Occipital lobe (tissue), 2 donors: ENCODE measurements around the gene POC1A. TPM values are rescaled to one million over a fixed set of nuclear protein-coding genes. Genes with fewer than 3 reads are reported as not detected.

Source experiments
- DNase-seq: peaks from one replicate; lab custom pipeline; 2025; lab: John Stamatoyannopoulos, UW
- total RNA-seq: library from RNA; depleted of rRNA; stranded (reverse); fragments of >200 nt; gene quantifications from one replicate; pipeline ENCODE4 v1.2.3, GENCODE V29; 2014

Gene POC1A
- total RNA-seq, 1 donor from 2014 or later: 3.1 TPM

DNA sequence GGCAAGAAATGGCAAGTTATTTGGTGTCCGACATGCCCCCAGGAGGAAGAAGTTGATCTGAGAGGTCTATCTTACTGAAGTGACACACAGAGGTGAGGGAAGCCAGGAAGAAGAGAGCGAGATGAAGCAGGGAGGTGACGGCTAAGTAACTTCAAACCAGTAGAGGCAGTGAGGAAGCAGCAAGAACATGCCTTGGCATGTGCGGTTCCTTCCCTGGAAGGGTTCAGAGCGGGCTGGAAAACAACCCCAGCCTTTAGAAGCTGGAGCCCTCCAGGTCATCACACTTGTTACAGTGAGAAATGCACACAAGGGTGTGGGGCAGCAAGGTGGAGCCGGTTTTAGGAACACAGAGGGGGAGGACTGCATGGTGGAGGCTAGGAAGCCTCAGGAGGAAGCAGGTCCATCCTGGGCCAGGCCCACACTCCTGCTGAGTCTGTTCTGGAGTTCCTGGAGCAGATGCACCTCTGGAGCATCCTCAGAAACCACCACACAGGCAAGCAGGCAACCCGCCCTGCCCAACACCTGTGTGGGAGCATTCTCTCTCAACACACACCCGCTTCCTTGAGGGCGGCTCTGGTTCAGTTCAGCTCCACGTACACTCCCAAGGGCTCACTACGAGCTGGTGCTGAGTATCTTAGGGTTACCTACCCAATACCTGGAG is 47.1 kb downstream of the POC1A start:
- no peak for DNase-seq

DNA sequence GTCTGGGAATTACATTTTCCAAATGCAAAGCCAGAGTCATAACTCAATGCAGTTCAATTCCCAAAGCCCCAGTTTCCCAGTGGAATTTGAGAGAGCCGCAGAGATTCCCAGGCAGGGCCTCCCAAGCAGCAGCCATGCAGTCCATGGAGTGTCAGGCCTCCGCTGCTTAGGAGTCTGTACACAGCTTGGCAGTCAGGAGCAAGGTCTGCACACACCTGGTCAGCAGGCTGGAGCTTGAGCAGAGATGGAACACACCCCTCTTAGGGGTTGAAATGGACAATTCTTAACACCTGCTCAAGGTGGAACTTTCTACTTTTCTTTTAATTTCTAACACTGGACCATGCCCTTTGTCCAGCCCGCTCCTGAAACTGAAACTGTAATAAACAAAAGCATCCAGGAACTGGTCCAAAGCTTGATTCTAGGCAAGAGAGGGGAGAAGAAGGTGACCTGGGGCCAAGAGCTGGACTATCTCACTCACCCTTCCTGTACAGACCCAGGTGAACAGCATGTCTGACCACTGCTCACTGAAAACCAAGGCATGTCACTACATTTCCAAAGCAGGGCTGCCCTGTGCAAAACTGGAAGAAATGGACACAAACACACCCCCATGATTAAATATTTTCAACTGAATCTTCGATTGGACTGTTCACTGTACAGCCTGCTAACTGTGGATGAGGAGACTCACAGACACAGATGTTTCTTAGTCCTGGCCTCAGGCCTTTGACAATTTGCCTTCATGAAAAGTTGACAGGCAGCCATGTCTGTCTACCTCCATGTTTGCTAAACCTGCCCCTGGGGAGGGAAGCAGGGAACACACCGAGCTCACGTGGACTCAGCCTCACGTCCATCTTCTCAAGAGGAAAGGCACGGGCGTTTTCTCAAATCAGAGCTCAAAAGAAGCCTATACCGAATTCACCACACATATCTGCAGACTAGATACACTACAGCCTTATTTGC is 49.3 kb downstream of the POC1A start:
- no peak for DNase-seq

DNA sequence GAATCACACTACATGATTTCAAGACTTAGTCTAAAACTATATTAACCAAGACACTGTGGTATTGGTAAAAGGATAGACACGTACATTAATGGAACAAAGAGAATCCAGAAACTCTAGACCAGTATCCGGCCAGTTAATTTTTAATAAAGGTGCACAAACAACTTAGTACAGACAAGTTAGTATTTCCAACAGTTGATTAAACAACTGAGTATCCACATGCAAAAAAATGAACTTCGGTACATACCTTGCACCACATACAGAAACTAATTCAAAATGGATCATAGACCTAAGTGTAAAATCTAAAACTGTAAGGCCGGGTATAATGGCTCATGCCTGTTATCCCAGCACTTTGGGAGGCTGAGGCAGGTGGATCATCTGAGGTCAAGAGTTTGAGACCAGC is 51.3 kb downstream of the POC1A start:
- no peak for DNase-seq

DNA sequence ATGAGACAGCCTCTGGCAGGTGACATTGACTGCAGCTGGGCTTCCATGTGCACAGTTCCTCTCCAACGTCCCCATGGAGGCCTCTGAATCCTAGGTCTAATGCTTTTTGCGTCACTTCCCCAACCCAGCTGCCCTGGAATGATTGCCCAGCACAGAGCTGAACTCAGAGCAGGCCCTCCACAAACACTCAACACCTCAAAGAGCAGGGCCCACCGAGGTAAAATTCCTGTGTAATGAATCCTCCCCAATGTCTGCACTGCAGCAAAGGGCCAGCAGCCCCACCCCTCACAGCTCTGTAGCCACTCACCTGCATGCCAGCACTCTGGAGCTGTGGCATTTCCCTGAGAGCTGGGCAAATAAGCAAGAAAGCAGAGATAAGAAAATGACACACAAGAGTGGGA is 55.2 kb downstream of the POC1A start:
- DNase-seq: no peak

DNA sequence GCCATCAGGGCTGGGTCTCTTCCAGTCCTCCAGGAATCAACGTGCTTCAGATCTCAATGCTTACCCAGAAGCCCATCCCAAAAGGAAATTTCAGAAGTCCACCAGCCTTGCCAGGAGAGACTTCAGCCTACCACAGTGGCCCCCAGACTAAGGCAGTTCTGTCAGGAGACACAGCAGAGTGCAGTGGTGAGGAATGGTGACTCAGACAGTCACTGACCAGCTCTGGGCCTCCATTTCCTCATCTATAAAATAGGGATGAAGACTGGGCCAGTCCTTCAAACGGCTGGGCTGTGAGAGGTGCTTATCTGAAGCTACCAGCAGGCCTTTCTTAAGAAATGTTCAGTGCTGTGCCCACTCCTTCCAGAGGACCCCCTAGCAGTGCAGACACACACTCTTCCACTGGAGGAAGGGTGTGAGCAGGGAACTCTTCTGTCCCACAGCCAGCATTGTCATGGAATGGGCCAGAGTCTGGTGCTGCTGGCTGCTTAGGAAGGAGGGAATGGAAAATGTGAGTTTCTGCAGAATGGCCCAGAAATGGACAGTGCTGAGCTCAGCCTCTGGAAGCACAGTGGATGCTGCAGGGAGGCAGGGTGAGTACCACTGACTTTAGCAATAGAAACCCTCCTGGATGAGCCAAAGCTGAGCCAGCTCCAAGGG is 56.2 kb downstream of the POC1A start:
- DNase-seq: no peak

DNA sequence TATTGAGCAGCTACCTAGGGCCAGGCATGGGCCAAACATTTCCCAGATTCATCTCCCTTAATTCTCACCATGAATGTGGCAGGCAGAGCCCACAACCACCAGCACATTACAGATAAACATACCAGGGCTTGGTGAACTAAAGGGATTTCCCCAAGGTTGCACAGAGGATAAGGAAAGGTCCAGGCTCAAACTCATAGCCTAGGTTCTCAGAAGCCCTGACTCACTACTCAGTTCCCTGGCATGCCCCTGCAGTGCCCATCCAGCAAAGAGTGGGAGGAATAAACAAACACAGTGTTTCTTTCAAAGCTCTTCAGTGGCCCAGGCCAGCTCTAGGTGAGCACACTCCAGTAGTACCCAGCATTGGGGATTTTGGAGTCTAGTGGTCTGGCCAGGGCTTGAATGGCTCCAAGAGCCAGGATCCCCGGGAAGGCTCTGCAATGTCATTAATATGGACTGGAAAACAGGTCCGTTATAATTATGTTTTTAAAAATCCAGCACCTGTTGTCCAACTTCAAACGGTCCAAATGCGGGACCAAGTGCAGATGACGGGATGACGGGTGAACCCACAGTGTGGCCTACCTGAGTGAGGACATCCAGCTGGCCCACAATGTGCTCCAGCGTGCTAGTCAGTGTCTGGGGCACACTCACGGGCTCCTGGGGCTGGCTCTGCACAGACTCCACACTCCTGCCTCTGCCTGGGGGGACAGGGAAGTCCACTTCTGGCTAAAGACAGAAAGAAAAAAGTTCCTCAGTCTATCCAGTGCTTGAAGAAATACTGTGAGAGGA is 58.0 kb downstream of the POC1A start:
- no peak for DNase-seq

DNA sequence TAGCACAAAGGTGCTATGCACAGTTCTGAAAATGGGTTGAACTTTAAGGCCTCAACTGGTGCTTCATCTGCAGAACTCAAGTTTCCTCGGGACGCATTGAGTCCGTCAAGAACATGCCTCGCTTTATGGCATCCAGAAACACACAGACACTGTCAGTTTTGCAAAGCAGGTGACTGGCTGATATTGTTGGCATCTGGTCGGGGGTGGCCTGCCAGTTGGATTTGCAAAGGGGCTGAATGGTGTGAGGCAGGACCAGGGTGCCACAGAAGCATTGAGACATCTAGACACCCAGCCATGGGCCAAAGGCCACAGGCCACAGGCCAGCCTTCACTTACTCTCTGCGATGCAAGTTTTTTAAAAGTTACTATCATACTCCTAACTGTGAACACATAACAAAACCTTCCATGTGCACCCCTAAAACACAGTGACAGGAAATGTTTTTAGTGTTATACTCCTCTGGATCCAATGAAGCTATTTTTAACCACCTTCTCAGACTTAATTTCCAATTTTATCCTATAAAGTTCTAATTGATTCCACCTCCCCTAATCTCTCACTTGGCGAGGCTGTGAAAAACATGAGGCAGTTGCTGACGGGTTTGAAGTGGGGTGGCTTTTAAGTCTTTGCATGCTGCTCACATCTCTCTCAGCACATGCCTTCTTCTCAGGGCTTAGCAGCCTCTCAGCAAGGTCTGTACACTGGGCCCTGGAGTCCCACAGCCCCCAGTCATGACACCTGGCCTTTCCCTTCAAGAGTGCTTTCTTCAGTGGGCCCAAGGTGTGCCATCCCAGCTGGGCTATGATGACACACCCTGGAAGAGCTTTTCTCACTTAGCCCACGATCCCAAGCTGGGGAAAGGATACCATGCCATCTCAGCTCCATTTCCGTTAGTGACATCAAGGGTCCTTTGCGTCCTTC is 59.4 kb downstream of the POC1A start:
- DNase-seq: no peak

DNA sequence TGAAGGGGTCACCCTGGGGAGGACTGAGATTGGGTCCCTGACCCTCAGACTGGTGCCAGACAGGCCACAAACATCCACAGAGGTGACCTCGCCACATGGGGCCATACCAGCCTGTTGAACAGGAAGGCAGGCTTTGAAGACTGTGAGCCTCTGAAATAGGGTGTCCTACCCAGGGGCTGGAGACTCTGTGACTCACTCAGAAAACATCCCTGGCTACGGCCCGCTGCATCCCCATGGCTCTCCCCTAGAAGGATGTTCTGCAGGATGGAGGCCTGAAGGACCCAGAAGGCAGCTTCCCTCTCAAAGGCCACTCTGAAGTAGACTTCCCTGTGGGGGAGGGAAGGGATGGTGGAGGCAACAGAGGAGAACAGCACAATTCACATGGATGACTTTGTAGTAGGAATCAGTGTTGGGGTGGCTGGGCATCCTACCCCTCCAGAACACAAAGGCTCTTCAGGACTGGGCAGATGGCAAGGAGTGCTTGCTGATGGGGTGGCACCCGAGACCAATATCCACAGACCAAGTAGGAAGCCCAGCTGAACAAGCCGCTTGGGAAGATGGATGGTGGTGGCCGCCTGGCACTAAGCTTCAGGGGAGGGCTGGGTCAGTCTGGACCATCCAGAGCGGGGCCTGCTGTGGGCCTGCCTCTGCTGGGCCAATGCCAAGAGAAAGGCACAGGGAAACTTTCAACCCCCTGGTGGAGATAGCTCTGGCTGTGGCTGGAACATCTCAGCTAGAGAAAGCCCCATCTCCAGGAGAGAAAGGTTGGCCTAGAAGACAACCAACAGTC is 60.3 kb downstream of the POC1A start:
- no peak for DNase-seq

DNA sequence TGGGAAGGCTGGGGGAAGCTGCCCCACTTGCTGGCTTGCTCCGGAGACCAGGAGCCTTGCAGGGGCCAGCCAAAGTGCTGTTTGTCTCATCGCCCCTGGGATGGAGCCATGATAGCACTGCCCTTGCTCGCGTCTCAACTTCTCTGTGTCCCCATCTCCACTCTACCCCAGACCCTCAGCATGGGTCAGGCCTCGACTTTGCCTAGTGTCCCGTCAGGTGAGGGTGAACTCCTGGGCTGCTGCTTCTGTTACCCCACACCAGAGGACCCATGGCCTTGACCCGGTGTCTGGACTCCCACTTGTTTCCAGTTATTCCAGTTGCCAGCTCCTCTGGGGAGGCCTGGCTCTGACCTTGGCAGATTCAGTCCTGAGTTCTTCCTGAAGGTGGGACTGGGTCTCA is 61.3 kb downstream of the POC1A start:
- no peak for DNase-seq

DNA sequence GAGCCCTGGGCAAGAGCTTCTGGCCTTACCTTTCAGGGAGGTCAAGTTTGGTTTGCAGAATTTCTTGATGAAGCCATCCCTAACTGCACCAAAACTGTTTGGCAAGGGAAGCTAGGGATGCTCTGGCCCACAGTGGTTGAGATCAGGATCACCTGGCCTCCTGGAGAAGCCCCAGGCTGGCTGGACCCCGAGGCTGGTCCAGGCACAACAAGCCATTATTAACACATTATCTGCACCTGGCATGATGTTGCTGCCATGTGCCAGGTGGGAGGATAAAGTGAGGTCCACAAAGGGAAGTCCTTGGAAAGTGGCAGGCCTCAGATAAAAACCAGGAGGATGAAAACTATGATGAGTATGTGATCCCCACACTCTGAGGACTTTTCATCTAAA is 62.0 kb downstream of the POC1A start:
- DNase-seq: no peak

DNA sequence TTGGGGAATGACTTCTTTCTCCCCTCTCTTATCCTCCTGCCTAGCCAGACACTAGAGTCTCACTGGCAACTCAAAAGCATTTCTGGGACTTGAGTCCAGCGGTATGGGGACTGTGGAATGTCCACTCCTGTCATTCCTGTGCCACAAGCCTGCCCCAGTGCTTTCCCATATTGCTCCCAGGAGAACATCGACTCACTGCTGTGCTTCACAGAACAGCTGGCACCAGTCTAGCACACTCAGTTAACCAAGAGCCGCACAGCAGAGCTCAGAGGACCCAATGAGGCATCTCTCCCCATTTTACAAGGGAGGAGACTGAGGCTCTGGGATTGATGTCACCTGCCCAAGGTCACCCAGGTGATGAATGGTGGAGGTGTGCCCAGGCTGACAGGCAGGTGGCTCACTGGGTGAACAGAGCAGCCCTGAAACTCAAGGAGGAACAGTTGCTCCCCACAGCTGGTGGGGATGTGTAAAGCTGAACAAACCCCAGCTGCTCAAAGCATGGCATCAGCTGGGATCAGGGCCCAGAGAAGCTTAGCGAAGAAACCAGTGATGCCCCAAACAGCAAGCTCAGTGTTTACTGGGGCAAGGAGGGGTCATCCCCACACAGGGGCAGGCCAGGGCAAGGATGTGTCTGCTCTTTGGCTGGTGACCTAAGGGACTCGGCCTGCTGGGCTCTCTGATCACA is 62.5 kb downstream of the POC1A start:
- no peak for DNase-seq

DNA sequence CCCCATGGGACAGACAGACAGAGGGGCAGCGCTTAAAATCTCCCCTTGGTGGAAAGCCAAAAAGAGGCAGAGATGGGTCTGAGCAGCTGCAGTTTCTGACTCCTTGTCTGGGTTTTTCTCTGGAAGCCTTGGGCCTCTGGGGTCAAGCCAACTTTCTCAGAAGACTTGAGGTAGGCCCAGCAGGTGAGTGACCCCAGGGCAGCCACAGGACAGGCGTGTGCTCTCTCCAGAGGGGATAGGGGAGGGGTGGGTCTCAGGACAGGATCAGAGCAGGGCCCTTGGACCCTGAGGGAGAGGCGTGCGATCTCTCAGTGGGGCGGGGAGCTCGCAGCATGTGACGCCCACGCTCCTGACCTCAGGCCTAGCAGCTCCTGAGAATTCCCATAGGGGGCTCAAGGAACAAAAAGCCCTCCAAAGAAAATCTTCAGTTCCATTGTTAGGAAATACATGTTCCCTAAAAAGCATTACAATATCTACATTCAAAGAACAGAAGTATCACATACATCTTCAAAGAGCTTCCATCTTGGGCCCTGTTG is 63.2 kb downstream of the POC1A start:
- DNase-seq: no peak

DNA sequence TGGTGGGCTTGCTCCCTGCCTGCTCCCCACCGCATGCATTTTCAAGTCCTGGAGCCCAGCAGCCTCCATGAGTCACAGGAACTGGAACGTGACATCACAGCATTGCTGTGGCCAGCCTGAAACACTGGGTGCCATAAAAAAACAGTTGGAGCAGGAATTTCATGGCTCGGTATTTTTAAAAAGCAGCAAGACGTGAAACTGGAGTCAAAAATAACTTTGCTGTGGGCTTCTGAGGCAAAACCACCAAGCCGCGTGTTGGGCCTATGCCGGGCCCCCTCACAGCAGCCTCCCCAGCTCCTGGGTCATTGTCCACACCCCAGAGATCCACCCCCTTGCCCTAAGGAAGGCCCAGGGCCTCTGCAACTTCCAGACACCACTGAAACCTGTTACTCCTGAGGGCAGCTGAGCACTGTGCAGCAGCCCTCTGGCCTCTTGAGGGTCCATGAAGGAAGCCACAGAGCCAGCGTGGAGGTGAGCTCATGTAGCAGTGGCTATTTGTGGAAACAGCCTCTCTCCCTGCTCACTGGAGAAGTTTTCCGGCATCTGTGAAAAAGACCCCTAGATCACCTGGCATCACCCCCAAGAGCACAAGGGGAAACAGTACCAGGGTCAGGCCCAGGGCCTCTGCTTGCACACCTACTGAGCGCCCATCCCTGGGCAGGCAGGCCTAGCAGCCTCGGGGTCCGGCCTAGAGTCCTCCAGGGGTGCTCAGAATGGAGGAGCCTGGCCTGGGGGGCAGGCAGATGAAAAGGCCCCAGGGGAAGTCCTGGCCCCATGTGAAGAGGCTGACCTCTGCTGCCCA is 63.9 kb downstream of the POC1A start:
- DNase-seq: peak; percentile 53

DNA sequence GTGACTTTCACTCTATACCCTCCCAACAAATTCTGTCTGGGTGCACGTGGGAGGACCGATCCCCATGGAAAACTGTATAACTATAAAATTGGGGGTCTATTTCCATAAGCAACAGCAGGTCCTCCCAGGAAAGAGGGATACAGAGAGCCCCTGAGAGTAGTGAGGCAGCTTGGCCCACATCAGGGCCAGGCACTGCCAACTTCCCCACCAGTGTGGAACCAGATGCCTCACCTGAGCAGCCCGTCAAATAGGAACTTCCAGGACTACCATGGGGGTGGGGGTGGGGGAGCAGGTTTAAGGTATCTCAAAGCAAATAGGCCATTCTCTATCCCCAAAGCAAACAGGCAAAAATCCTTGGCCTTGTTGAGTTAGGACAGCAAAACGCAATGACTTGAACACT is 64.5 kb downstream of the POC1A start:
- no peak for DNase-seq

DNA sequence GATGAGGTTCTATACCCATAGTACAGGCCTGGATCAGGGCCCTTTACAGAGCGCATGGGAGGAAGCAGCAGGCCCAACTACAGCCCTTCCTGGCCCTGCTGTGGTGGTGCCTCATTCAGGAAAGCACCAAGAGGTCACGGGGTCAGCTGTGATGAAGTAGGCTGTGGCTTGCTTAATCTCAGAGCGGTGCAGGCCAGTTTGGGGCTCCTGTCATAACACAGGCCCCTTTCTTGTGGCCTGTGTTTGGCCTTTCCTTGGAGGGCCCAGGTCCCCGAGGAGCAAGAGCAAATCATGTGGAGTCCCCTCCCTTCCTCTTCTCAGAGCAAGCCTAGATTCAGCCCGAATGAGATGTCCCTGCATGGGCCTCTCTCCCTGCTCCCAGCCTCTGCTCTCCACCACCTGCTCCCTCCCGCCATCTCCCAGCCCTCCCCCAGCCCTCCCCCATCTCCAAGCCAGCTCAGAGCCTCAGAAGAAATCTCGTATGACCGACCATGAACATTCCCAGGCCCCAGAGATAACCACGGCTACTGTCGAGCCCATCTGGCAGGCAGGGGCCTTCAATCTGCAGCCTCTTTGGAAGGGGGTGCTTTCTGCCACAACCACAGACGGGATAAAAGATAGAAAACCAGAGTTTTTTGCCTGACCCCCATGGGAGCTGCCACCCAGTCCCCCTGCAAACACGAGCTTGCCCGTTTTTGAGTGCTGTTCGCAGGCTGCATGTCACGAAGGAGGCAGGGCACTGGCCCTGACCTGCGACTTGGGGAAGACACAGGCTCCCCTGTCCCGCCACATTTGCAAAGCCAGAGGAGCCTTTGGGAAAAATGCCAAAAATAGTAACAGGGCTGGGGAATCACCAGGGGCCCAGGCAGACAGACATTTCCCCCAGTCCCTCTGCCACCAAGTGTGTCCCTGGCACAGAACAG is 65.5 kb downstream of the POC1A start:
- no peak for DNase-seq

DNA sequence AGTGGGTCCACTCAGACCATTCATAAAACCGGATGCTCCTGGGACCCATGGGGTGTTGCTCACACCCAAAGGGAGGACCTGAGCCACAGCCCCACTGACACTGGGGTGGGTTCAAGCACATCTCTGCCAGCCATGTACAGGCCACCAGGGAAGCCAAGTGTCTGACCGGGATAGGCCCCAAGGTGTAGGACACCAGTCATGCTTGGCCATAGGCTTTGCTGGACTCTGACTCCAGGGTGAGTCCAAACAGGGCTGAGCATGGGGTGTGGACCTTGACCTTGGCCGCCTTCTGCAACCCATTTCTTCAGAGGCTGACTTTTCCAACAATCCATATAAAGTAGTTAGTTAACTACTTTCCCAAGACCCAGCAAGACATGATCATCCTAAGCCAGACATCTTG is 66.5 kb downstream of the POC1A start:
- no peak for DNase-seq
